SK-MEL-5 (cell line): ENCODE results near the gene GRIN1. TPM values are rescaled to one million over a fixed set of nuclear protein-coding genes. Genes with fewer than 3 reads are reported as not detected.

Experiments
- DNase-seq: peaks from one replicate; pipeline ENCODE4 v3.0.0-alpha.2; 2016; ENCODE audit warnings: low read depth, low spot score
- in situ Hi-C: cut with HindIII; loops from 2 replicates; pipeline ENCODE4 v1.10.0; 2016; ENCODE audit warnings: low sequenced_read_pairs, high pct_unique_total_duplicates, low pct_unique_long_range_greater_than_20kb
- polyA plus RNA-seq, 2 experiments: library from polyadenylated mRNA; depleted of rRNA; stranded (reverse); fragments of >200 nt; gene quantifications; 2 replicates each; pipeline ENCODE4 v1.2.3, GENCODE V29; 2015
- total RNA-seq: library from RNA; depleted of rRNA; stranded (reverse); fragments of >200 nt; shearing (Covaris generic); gene quantifications from 2 replicates; pipeline ENCODE4 v1.2.3, GENCODE V29; 2014; rRNA removed

Gene GRIN1
- total RNA-seq: 0.05 TPM in 1 of 2 replicates, not detected in the other
- 0.24 and 0.51 TPM in 2 replicates for polyA plus RNA-seq (2015; cell fraction: cytosol; rRNA removed)
- polyA plus RNA-seq (2015; cell fraction: nucleus; rRNA removed): 0.07 and 0.88 TPM in 2 replicates

DNA sequence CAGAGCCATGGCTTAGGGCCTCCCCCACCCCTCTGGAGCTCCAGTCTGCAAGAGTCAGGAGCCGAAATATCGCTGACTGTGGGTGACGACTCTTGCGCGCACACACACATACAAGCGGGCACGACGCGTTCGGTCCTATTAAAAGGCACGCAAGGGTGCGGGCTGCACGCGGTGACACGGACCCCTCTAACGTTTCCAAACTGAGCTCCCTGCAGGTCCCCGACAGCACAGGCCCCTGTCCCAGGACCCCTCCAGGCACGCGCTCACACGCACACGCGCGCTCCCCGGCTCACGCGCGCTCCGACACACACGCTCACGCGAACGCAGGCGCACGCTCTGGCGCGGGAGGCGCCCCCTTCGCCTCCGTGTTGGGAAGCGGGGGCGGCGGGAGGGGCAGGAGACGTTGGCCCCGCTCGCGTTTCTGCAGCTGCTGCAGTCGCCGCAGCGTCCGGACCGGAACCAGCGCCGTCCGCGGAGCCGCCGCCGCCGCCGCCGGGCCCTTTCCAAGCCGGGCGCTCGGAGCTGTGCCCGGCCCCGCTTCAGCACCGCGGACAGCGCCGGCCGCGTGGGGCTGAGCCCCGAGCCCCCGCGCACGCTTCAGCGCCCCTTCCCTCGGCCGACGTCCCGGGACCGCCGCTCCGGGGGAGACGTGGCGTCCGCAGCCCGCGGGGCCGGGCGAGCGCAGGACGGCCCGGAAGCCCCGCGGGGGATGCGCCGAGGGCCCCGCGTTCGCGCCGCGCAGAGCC is at the start of gene GRIN1:
TSS of gene GRIN1 (plus strand) at position 433 of the 746 bp plus-strand sequence. CDS start 333 bp downstream, outside the sequence.
- in situ Hi-C loops: no loop called here
- no peak for DNase-seq

DNA sequence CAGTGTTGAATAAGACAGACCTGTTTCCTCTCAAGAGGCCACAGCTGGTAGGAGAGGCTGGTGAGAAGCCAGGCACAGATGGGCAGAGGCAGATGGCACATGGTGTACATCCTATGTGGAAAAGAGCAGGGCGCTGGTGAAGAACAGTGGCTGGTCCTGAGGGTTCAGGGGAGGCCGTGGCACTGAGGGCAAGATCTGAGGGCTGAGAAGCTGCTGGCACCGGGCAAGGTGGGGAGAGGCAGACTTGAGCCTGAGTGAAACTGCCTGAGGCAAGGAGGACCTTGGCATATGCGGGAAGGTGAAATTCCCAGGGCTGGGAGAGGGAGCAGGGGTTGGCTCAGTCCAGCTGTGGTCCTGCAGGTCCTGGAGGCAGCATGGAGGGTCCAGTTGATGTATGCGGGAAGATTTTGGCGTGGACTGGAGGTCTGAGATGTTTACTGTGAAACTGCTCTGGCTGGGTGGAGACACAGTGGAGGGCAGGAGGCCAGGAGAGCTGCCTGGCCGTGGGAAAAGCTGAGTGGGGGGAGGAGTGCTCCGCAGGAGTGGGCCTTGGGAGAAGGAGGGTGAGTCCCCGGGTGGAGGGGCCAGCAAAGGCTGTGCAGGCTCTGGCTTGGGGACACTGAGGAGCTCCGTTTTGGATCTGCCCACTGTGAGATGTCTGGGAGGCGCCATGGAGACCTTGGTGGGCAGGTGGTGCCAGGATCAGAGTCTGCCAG is 49.6 kb upstream of the GRIN1 start:
- DNase-seq: no peak

DNA sequence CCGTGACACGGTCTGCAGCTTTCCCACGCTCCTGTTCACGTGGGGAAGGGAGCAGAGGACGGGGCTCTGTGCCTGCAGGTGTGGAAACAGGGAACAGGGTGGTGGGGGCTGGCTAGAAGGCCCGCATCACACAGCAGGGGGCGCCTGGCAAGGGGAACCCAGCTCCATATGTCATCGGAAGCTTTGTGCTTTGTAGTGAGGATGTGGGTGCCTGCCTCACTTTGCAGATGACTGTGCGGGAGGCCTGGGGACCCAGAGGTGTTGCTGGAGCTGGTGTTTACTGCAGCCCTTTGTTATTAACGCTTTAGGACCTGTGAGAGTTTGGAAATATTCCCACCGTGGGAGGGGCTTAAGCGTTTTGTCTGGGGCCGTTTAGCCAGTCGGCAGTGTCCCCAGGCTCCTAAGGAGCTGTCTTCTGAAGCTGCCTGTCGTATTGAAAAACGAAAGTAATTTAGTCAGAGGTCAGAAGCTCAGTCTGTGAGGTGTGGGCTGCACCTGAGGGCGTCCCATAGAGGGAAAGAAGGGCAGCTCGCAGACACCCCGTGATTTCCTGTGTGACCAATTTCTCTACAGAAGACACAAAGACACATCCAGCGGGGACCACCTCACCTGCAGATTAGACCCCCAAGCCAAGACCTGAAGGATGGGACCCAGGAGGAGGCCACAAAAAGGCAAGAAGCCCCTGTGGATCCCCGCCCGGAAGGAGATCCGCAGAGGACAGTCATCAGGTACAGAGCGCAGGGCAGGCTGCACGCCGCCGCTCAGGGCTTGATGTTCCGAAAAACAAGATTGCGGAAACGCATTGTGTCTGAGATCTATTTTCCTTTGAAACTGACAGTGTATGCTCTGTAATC is 43.1 kb upstream of the GRIN1 start:
- no peak for DNase-seq
- in situ Hi-C loops: no loop called here

More for the DNA sequence above, 49.6 kb upstream of the GRIN1 start:
- in situ Hi-C loops: no loop called here

DNA sequence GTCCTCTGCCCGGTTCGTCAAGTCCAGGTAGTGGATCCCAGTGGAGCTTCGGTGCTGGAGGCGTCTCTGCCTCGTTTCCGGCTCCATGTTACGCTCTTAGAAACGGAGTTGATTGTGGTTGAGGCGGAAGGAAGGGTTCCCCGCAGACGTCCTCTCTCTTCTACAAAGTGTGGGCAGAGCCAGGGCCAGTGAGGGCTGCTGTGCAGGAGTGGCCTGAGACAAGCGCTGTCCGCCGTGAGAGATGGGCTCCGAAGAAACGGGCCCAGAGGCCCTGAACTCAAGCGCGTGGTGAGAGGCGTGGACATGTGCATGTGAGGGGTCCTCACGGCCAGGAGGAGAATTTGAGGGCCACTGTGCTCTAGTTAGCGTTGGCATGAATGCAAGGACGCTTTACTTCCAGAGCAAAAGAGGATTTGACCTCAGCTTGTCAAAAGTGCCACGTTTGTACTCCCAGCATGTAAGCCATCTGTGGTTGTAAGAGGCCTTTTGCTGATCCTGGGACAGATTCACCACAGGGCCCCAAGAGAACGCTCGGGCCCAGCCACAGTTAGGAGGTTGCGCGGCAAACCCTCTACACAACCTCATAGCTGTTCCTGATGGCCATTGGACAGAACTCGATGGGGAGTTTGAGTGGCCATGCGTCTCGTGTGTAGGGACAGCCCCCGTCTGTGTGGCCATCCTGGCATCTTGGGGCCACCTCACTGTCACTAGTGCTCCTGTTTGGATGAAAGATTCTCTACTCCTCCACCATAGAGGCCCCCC is 42.0 kb upstream of the GRIN1 start:
- in situ Hi-C loops: no loop called here
- no peak for DNase-seq

DNA sequence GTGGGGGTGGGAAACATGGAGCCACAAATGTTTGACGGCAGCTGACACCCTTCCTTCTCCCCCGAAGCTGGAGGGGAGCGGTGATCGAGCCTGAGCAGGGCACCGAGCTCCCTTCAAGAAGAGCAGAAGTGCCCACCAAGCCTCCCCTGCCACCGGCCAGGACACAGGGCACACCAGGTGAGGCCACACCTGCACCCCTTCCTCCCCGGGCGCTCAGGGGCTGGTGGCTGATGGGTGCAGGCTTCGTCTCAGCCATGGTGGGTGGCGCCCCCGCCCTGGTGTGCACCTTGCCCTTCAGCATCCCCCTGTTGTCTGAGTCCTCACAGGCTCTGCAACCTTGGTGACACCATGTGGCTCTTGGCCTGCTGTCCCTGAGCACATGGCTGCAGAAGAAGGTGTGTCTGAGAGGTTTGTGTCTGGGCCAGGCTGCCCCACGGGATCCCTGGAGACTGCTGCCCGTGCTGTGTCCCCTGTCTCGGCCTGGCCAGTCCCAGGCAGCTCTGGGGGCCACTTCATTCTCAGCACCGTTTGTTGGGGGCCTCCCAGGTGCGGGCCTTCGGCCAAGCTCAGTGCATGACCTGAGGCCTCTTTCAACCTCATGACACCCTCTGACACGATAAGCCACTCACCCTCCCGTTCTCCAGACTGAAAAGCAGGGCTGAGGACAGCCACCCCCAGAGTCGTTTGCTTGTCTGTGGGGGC is 41.0 kb upstream of the GRIN1 start:
- in situ Hi-C loops: no loop called here

DNA sequence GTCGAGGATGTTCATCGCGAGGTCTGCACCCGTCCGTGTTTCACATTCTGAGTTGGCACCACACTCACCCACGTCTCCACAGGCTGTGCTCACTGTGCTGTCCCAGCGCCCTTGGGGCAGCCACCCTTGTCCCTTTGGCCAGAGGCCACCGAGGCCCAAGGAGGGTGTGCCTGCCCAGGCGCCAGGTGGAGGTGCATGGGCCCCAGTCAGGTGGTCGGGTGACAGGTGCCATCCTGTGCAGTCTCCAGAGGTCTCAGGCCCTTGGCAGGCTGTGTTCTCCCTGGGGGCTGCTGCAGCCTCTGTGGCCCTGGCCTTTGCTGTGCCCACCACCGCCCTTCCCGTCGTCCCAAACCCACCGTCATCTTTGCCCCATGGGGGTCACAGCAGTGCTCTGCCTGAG is 39.7 kb upstream of the GRIN1 start:
- DNase-seq: no peak
- in situ Hi-C loops: no loop called here

More for the DNA sequence above, 41.0 kb upstream of the GRIN1 start:
- no peak for DNase-seq

DNA sequence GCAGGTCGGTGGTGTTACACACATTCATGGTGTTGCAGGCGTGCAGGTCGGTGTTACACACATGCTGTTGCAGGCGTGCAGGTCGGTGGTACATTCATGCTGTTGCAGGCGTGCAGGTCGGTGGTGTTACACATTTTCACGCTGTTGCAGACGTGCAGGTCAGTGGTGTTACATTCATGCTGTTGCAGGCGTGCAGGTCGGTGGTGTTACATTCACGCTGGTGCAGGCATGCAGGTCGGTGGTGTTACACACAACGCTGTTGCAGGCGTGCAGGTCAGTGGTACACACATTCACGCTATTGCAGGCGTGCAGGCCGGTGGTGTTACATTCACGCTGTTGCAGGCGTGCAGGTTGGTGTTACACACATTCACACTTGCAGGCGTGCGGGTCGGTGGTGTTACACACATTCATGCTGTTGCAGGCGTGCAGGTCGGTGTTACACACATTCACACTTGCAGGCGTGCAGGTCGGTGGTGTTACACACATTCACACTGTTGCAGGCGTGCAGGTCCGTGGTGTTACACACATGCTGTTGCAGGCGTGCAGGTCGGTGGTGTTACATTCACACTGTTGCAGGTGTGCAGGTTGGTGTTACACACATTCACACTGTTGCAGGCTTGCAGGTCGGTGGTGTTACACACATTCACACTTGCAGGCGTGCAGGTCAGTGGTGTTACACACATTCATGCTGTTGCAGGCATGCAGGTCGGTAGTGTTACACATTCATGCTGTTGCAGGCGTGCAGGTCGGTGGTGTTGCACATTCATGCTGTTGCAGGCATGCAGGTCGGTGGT is 35.6 kb upstream of the GRIN1 start:
- no peak for DNase-seq
- in situ Hi-C loops: no loop called here

DNA sequence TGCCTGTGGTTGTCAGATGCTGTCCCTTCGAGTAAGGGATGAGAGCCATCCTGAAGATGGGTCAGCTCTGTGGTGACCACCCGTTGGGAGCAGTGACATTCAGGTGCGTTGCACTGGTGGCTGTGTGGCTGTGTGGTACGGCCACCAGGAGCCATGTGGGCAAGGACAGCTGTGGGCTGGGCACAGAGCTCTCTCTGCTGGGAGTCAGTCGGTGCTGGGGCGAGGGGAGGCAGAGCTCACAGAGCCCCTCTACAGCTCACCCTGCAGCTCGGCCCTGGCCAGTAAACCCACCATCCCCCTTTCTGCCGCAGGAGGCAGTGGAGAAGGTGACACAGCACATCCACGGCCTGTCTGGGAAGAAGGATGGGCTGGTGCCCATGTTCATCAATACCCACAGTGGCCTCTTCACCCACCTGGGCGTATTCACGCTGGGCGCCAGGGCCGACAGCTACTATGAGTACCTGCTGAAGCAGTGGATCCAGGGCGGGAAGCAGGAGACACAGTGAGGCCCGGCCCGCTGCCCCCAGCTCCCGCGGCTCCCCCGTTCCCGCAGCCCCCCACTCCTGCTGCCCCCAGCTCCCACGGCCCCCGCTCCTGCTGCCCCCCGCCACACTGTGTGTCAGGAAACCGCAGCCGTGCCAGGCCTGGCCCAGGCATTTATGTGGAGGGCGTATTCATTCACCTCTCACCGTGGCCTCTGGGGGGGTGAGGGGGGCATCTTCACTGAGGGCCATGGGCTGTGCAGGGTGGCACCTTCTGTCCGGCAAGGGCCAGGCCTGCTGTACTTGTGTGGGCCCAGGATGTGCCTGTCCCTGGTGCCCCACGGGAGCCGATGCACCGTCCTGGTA is 32.9 kb upstream of the GRIN1 start:
- DNase-seq: no peak
- in situ Hi-C loops: no loop called here

DNA sequence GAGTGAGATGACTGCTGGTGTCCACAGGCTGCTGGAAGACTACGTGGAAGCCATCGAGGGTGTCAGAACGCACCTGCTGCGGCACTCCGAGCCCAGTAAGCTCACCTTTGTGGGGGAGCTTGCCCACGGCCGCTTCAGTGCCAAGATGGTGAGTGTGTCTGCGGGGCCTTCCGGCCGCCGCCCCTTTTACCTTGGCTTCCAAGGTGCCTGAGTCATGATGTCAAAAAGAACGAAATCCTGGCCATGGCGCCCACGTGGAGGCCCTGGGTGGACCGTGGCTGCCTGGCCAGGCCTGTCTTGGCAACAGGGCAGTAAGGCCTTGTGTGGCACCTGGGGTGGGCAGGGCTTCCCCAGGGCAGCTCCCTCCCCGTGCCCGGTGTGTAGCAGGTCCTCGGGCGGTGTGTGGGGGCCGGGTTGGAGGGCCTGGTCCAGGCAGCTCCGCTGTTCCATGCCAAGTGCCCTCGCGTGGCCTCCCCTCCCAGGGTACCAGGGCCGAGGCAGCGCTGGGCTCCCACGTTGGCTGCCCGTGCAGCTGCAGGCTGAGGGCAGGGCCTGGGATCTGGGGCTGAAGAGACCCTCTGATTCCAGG is 32.2 kb upstream of the GRIN1 start:
- in situ Hi-C loops: no loop called here
- DNase-seq: no peak

DNA sequence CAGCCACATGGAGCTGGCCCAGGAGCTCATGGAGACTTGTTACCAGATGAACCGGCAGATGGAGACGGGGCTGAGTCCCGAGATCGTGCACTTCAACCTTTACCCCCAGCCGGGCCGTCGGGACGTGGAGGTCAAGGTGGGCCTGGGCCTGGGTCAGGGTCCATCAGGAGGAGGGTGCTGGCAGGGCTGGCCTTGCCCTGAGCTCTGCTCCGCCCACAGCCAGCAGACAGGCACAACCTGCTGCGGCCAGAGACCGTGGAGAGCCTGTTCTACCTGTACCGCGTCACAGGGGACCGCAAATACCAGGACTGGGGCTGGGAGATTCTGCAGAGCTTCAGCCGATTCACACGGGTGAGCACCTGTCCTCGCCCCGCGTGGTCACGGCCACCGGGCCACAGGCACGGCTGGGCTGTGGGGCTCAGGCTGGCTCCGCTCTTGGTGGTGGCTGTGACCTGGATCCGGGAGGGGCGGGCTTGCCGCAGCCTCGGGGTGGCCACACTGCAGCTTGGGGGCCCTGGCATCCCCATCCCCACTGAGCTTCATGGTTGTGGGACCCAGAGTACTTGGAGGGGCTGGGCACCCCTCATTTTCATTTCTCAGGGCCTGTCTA is 31.5 kb upstream of the GRIN1 start:
- no peak for DNase-seq
- in situ Hi-C loops: no loop called here

DNA sequence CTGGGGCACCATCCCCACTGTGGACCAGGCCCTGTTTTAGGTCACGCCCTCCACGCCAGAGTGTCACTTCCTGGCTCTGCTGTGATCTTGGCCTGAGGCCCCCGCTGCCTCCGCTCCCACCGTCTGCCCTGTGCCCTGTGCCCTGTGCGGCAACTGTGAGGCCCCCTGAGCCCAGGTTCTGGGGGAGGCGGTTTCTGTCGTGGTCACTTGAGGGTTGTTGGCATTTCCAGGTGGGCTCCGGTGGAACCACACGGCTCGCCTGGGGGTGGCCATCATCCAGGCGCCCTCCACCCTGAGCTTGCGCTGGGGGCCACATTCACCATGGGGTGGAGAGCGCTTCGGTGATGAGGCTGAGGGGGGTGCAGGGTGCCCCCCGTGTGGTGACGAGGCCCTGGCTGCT is 31.0 kb upstream of the GRIN1 start:
- in situ Hi-C loops: no loop called here
- no peak for DNase-seq

DNA sequence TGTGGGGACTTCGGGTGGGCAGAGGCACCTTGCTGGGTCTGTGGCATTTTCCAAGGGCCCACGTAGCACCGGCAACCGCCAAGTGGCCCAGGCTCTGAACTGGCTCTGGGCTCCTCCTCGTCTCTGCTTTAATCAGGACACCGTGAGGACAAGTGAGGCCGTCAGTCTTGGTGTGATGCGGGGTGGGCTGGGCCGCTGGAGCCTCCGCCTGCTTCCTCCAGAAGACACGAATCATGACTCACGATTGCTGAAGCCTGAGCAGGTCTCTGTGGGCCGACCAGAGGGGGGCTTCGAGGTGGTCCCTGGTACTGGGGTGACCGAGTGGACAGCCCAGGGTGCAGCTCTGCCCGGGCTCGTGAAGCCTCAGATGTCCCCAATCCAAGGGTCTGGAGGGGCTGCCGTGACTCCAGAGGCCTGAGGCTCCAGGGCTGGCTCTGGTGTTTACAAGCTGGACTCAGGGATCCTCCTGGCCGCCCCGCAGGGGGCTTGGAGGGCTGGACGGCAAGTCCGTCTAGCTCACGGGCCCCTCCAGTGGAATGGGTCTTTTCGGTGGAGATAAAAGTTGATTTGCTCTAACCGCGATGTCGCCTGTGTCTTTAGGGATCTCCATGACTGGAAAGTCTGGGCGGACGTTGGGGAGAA is 30.2 kb upstream of the GRIN1 start:
- in situ Hi-C loops: no loop called here
- no peak for DNase-seq

DNA sequence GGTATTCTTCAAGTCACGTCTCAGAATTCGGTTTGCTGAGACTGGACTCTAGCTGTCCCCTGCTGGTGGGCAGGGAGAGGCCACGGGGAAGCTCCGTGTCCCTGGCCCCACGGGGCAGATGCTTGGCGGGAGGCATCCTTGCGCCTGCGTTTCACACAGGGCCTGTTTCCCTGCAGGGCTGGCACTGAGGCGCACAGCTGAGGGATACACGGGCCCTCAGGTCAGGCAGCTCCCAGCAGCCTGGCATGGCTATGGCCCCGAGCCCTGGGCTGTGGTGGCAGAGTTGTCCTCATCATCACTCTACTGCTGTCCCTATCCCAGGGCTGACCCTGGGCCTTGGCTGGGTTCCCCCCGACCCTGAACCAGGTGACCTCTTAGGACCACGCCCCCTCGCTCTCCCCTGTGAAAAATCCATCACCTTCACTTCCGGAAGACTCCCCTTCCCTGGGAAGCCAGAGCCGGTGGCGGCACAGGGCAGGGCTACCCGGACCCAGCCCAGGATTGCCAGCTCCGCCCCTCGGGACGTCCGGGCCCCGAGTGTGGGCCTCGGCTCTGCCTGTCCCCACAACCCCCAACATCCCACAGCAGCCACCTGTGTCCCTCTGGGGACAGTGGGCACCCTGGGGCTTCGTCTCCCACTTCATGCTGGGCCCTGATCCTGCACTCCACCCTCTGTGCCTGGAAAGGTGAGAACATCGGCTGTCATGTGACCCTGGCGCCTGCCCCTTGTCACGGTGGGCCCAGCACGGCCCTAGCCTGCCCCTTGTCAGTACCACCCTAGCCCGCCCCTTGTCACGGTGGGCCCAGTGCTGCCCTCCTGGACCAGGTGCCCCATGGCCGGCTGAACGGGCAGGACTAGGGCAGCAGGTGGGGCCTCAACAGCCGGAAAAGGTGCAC is 29.5 kb upstream of the GRIN1 start:
- in situ Hi-C loops: no loop called here

More for the DNA sequence above, 29.5 kb upstream of the GRIN1 start:
- DNase-seq: no peak
